ENCODE results near the gene INF2. TPM values are rescaled to one million over a fixed set of nuclear protein-coding genes. Genes with fewer than 3 reads are reported as not detected.
A peak's percentile ranks its signal among the peaks of the same experiment; 100 is the strongest.

The INF2 gene
- total RNA-seq, 2 experiments from 2014 or later = 74.9 to 76.9 TPM

GRCh38 chr14:104756477-104757237 is 67.2 kb downstream of the INF2 start:
- Histone ChIP-seq H3K27ac (ENCODE audit: low read depth in 1 of 2, low read length in 2 of 2) (no peak overlapping the region), H3K27me3 (ENCODE audit: control insufficient read depth in 1 of 2, insufficient read depth in 2 of 2, low read length in 2 of 2) (no peaks in the 10 kb centered on the region), H3K4me1 (ENCODE audit: insufficient read depth, low read length) (peaks cover 39% of the 10 kb centered on the region), H3K4me3 (ENCODE audit: low read length) (no peak overlapping the region), H3K9me3 (ENCODE audit: control insufficient read depth in 1 of 2, insufficient read depth in 1 of 2, low read length in 2 of 2) (no peaks in the 10 kb centered on the region), H3K36me3 (ENCODE audit: insufficient read depth, low read length) (peaks cover 55% of the 10 kb centered on the region)
- CTCF ChIA-PET = interaction anchor here (1.4 kb wide), 1 partner anchor 12 kb away, joined by 3 read pairs; no protein-coding TSS in a partner anchor
- ATAC-seq (ENCODE audit: poor library complexity) = no peak
- Mint-ChIP-seq H3K27ac (peak overlapping the region; percentile 97), H3K4me3 (peak overlapping the region; percentile 62), H3K9me3 (no peaks in the 10 kb centered on the region), H3K36me3 (ENCODE audit: low read depth) (peaks cover 85% of the 10 kb centered on the region), H3K4me1 (ENCODE audit: low read depth) (peaks cover 37% of the 10 kb centered on the region), H3K27me3 (no peaks in the 10 kb centered on the region)
- intact Hi-C loops (cut with DNase I, micrococcal nuclease) = loop anchor here in 1 of 2 experiments (10.0 kb wide), 1 partner anchor 1042 kb away; the partner anchor contains the start of genes XRCC3 and ZFYVE21
- POLR2A ChIA-PET = no interaction called here
- TF ChIP-seq CTCF (IDR thresholded peaks at IDR 0.05) = no peak
- no peak for DNase-seq

GRCh38 chr14:104757238-104757585 is 67.8 kb downstream of the INF2 start:
- H3K27ac ChIP-seq (ENCODE audit: low read depth in 1 of 2, low read length in 2 of 2) = no peak overlapping the region
- Mint-ChIP-seq H3K36me3 (ENCODE audit: low read depth) (peaks cover 89% of the 10 kb centered on the region), H3K27me3 (no peaks in the 10 kb centered on the region), H3K9me3 (no peaks in the 10 kb centered on the region), H3K27ac (no peak overlapping the region), H3K4me3 (peak overlapping the region; percentile 62), H3K4me1 (ENCODE audit: low read depth) (peaks cover 37% of the 10 kb centered on the region)
- H3K27me3 ChIP-seq (ENCODE audit: control insufficient read depth in 1 of 2, insufficient read depth in 2 of 2, low read length in 2 of 2) = no peaks in the 10 kb centered on the region
- ChIA-PET POLR2A (no interaction called here), CTCF (interaction anchor here (1.4 kb wide), 1 partner anchor 11 kb away, joined by 3 read pairs; no protein-coding TSS in a partner anchor)
- ATAC-seq (ENCODE audit: poor library complexity) = no peak
- peaks cover 55% of the 10 kb centered on the region for H3K36me3 ChIP-seq (ENCODE audit: insufficient read depth, low read length)
- H3K4me3 ChIP-seq (ENCODE audit: low read length) = no peak overlapping the region
- H3K9me3 ChIP-seq (ENCODE audit: control insufficient read depth in 1 of 2, insufficient read depth in 1 of 2, low read length in 2 of 2) = no peaks in the 10 kb centered on the region
- no peak for DNase-seq
- intact Hi-C loops (cut with DNase I, micrococcal nuclease) = loop anchor here in 1 of 2 experiments (10.0 kb wide), 1 partner anchor 1042 kb away; the partner anchor contains the start of genes XRCC3 and ZFYVE21
- TF ChIP-seq CTCF (IDR thresholded peaks at IDR 0.05) = no peak
- H3K4me1 ChIP-seq (ENCODE audit: insufficient read depth, low read length) = peaks cover 34% of the 10 kb centered on the region

- H3K36me3 Mint-ChIP-seq (ENCODE audit: low read depth) = peaks cover 86% of the 10 kb centered on the region
- no peak for TF ChIP-seq CTCF (IDR thresholded peaks at IDR 0.05)
- H3K27me3 ChIP-seq (ENCODE audit: control insufficient read depth in 1 of 2, insufficient read depth in 2 of 2, low read length in 2 of 2) = no peaks in the 10 kb centered on the region
- H3K27ac ChIP-seq (ENCODE audit: low read depth in 1 of 2, low read length in 2 of 2) = no peak overlapping the region
- CTCF ChIA-PET = interaction anchor here (1.4 kb wide), 1 partner anchor 11 kb away, joined by 3 read pairs; no protein-coding TSS in a partner anchor
- H3K36me3 ChIP-seq (ENCODE audit: insufficient read depth, low read length) = peaks cover 55% of the 10 kb centered on the region
- H3K4me3 ChIP-seq (ENCODE audit: low read length) = no peak overlapping the region
- H3K27ac Mint-ChIP-seq = peak overlapping the region; percentile 20
- H3K4me1 Mint-ChIP-seq (ENCODE audit: low read depth) = peaks cover 31% of the 10 kb centered on the region
- DNase-seq (no peak), ATAC-seq (ENCODE audit: poor library complexity) (no peak)
- POLR2A ChIA-PET = no interaction called here
- peak overlapping the region; percentile 54 for H3K4me3 Mint-ChIP-seq
- no peaks in the 10 kb centered on the region for H3K9me3 Mint-ChIP-seq
- H3K27me3 Mint-ChIP-seq = no peaks in the 10 kb centered on the region
- intact Hi-C loops (cut with DNase I, micrococcal nuclease) = loop anchor here in 1 of 2 experiments (10.0 kb wide), 1 partner anchor 1043 kb away; the partner anchor contains the start of genes XRCC3 and ZFYVE21
- H3K9me3 ChIP-seq (ENCODE audit: control insufficient read depth in 1 of 2, insufficient read depth in 1 of 2, low read length in 2 of 2) = no peaks in the 10 kb centered on the region
- H3K4me1 ChIP-seq (ENCODE audit: insufficient read depth, low read length) = peaks cover 32% of the 10 kb centered on the region
Observed at GRCh38 chr14:104757681-104758392, 68.4 kb downstream of the INF2 start.
